Measurements from ENCODE around the gene ACOT8.
A peak's percentile ranks its signal among the peaks of the same experiment; 100 is the strongest.
"Not testable (repeated sequence)": the region's sequence is repeated elsewhere in the genome, so short reads cannot be mapped to it uniquely, and the experiment has no call there.

Gene ACOT8

DNA sequence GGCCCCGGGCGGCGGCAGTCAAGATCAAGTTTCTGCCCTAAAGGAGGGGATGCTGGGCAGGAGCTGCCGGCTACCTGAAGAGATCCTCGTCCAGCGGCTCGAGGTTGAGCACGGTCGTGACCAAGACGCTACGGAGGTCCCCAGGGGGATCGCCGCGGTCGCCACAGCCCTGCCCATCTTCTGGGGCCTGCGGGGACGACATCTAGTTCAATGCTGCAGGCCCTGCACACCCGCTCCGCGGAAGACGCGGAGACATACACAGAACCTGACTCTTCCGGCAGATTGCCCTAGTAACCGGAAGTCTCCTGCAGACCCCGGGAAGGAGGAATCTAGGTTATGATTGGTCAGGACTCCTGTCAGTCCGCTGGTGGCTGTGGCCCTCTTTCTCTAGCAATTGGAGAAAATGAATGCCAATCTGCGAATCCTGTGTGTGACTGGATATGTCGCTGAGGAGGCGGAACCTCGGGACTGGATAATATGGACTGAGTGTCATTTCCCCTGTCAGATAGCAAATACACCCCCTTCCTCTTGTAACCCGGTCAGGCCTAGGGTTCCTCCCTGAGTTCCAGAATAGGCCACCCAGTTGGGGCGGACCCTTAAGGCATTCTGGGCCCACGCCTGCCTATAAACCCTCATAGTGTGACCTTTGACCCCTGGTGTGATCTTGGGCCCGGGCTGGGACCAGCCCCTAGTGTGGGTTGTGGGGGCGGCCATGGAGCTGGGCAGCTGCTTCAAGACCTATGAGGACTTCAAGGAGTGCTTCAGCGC is at the start of gene ACOT8, which contains the start of gene ZSWIM3:
TSS of gene ACOT8 (minus strand) at position 279 of the 768 bp plus-strand sequence. CDS start at position 202, 77 bp downstream.
TSS of gene ZSWIM3 (plus strand) at position 501 of the 768 bp plus-strand sequence. CDS start at position 713, 212 bp downstream.
- peak; percentile 100 for DNase-seq

DNA sequence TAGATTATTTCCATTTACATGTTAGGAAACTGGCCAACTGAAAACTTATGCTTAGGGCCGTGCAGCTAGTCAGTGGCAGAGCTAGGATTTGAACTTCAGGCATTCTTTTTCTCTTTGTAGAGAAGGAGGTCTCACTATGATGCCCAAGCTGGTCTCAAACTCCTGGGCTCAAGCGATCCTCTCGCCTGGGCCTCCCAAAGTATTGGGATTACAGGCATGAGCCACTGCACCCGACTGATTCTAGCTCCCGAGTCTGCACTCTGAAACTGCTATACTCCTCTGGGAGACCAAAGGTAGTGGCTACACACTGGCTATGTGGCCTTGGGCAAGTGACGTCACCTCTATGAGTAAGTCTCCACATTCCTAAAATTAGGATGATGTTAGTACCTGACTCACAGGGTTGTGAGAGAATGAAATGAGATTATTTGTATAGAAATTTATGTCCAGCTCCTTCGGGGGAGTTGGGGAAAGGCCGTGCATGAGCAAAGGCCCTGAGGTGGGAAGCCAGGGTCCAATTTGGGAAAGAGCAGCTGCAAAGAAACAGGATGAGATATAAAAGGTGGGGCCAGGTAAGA is 48.4 kb upstream of the ACOT8 start:
- DNase-seq = no peak

DNA sequence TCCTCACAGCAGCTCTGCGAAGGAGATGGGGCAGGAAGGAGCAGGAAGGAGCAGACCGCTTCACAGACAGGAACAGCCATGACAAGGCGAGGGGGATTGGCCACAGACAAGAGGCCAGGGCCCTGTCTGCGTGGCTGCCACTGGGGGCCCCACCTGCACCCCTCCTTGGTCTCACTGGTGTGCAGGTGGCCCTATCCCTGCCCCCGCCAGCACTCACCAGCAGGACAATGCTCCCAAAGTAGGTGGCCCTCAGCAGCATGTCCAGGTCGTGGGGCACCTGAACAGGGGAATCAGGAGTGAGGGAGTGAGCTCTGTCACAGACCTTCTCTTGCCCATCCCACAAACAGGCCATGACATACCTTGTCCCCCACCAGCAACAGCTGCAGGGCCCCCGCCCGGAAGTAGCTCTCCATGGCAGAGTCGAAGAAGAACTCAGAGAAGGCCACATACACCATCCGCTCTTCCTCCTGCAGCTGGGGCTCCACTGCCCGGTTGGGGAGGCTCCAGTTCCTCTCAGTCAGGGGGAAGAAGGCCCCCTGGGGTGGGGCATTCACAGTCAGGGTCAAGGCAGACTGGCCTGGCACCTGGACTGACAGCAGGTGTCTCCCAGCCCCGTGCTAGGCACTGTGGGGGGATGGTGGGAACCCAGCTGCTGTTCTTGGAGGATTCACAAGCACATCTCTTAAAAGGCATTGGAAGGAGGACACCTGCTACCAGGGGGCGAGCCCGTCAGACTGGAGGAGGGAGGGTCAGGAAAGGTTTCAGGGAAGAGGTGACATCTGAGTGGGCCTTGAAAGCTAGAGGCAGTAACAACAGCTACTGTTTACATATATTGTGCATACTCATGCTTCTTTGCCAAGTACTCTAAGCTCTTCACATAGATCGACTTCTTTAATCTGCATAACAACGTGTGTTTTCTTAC is 47.7 kb upstream of the ACOT8 start:
- DNase-seq = no peak

DNA sequence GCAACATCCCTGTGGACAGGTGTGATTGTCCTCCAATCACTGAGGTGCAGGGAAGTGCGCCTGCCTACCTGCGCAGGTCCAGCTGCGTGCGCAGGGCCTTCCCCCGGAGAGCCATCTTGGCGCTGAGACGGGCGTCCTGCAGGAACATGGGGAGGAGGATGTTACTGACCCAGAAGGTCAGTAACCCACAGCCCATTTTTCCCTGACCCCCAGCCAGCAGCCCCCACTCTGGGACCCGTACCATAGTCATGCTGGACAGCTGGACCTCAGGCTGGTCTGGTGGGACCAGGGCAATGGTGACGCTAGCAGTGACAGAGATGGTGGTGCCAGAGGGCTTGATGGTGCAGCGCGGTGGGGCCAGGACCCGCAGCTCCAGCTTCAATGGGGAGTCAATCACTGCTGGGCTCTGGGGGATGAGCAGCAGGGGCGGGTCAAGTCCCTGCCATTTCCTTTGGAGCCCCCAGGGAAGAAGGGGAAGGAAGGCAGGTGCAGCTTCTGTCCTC is 45.1 kb upstream of the ACOT8 start:
- DNase-seq = no peak

DNA sequence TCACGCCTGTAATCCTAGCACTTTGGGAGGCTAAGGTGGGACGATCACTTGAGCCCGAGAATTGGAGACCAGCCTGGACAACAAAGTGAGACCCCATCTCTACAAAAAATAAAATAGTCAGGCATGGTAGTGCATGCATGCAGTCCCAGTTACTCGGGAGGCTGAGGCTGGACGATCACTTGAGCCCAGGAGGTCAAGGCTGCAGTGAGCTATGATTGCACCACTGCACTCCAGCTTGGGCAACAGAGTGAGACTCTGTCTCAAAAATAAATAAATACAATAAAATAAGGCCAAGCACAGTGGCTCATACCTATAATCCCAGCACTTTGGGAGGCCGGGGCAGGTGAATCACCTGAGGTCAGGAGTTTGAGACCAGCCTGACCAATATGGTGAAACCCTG is 44.1 kb upstream of the ACOT8 start:
- DNase-seq = not testable (repeated sequence)

DNA sequence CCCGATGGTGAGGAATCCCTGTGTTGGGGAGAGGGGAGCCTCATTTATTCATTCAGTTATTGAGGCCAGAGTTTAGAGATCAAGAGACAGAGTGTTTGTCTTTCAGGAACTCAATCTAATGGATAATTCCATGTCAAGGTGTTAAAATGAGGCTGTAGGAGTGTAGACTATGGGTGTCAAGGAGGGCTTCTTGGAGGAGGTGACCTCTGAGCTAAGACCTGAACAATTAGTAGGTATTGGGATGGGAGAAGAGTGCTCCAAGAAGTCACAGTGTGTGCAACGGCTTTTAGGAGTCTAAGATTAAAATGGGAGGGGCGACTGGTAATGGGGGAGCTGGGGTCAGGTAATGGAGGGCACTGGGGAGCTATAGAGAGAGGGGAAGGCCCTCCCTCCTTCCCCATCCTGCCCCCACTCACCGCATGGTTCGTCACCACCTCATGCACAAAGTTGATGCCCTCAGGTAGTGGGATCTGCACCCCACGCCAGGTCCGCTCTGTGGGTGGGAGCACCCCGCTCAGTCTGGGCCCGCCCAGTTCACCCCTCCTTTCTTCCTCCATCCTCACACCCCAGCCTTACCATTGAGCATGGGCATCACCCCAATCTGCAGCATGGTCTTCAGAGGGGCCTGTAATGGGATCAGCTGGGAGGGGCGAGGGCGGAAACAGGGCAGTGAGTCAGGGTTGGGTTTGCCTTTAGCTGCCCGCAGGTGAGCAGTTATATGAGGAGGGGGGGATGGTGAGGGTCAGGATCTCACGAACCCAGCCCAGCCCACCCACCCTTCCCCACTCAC is 42.0 kb upstream of the ACOT8 start:
- no peak for DNase-seq

DNA sequence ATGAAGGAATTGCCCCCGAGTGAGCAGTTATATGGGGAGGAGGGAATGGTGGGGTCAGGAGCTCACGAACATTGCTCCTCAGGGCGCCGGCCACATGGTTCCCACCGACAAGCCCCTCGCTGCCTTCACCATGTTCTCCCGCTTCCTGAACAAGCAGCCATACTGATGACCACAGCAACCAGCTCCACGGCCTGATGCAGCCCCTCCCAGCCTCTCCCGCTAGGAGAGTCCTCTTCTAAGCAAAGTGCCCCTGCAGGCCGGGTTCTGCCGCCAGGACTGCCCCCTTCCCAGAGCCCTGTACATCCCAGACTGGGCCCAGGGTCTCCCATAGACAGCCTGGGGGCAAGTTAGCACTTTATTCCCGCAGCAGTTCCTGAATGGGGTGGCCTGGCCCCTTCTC is 41.1 kb upstream of the ACOT8 start:
- DNase-seq = no peak

DNA sequence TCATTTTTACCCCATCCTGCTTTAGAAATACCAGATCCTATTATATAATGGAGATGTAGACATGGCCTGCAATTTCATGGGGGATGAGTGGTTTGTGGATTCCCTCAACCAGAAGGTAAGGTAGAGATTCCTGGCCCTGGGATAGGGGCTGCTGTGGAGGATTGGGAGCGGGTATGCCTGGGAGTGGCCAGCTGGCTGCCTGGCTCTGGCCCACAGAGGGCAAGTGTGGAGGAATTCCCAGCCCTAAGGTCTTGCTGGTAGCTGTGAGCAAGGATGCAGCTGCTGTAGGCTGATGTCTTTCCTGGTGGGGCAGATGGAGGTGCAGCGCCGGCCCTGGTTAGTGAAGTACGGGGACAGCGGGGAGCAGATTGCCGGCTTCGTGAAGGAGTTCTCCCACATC is 40.5 kb upstream of the ACOT8 start:
- no peak for DNase-seq

DNA sequence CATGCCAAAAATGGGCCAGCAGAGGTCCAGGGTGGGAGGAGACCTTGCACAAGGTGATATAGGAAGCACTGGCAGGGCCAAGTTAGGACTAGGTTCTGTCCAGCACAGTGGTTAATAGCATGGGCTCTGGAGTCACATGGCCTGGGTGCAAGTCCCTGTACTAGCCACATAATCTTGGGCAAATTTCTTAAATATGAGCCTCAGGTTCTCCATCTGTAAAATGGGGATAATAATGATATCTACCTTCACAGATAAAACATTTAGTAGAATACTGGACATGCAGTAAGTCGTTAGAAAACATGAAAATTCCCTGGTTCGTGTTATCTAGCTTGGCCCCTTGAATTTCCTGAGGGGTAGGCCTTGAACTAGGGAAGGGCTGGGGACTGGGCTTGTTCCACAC is 40.1 kb upstream of the ACOT8 start:
- no peak for DNase-seq

DNA sequence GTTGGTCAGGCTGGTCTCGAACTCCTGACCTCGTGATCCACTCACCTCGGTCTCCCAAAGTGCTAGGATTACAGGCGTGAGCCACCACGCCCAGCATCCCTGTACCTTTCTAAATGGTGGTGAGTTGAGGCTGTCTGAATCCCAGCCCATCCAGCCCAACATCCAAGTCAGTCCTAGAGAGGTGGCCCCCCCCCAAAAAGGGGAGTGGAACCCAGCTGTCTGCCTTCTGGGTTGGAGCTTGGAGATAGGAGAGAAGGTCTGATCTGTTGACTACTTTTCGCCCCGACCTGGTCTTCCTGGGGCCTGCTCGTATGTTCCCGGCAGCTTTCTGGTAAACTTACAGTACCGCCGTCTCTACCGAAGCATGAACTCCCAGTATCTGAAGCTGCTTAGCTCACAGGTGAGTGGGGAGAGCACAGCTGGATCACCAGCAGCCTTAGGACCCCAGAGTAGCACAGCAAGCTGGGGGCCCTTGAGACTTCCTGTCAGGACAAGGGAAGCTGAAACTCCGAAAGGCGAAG is 39.5 kb upstream of the ACOT8 start:
- DNase-seq = no peak

DNA sequence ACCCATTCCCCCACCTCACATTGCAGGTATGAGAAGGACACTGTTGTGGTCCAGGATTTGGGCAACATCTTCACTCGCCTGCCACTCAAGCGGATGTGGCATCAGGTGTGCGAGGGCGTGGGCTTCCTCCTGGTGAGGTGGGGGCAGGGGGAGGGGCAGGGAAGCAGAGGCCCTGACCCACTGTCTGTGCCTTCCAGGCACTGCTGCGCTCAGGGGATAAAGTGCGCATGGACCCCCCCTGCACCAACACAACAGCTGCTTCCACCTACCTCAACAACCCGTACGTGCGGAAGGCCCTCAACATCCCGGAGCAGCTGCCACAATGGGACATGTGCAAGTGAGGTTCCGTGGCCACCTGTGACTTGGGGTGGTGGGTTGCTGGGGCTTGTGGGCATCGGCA is 37.6 kb upstream of the ACOT8 start:
- DNase-seq = no peak

DNA sequence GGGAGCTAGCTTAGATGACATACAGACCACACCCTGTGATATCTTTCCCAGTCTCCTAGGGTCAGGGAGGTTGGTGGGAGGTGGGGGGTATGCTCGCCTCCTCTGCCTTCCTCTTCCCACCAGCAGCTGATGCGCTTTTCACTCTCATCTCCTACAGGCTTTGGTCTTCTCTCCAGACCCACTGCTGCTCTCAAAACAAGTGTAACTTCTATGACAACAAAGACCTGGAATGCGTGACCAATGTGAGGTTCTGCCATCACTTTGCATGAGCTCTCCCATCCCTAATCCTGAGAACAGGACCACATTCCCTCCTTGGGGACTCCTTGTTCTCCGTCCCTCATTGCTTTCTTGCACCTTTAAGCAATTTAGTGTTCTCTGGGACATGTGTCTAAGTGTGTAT is 36.6 kb upstream of the ACOT8 start:
- DNase-seq = no peak

DNA sequence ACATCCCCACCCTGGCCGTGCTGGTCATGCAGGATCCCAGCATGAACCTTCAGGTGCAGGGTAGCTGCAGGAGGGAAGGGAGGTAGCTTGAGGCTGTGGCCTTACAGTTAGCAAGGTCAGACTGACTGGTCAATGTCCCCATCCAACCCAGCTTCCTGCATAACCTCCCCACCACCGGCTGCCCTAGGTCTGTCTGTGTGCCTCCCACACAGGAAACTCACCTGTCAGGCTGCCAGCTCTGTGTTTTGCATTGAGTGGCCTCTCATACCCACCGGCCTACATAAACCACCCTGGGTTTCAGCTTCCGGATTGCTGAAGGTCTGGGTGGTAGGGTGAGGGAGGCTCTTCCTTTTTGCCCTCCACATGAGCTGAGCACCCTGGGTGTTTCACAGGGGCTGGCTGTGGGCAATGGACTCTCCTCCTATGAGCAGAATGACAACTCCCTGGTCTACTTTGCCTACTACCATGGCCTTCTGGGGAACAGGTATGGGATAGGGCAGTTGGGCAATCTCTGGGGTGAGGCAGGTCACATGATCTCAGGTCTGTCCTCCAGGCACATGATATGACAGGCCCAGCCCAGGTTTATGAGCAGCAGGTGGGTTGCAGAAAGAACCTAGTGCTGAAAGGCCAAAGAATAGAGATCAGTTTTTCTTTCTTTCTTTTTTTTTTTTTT is 35.8 kb upstream of the ACOT8 start:
- DNase-seq = no peak

DNA sequence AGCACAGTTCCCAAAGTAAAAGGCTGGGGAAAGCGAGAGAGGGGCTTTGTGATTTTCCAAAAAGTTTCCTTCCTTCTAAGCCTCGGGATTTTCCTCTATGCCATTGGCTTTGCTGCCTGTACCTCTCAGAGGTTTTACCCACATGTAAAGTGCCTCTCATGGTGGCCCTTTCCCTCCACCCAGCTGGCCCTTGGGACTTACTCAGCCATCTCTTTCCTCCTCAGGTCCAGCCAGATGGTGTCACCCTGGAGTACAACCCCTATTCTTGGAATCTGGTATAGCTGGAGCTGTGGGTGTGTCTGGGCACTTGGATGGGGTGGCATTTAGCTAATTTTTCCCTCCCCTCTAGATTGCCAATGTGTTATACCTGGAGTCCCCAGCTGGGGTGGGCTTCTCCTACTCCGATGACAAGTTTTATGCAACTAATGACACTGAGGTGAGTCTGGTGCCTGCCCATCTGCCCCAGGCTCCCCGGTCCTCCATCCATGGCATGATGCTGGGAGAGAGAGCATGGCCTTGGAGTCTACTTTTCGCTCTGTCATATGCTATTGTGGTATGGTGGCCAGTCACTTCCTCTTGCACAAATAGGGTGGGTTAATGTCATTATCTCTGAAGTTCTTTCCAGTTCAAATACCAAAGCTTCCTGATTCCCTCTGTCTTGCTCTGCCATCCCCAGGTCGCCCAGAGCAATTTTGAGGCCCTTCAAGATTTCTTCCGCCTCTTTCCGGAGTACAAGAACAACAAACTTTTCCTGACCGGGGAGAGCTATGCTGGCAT is 35.0 kb upstream of the ACOT8 start:
- DNase-seq = peak; percentile 51

DNA sequence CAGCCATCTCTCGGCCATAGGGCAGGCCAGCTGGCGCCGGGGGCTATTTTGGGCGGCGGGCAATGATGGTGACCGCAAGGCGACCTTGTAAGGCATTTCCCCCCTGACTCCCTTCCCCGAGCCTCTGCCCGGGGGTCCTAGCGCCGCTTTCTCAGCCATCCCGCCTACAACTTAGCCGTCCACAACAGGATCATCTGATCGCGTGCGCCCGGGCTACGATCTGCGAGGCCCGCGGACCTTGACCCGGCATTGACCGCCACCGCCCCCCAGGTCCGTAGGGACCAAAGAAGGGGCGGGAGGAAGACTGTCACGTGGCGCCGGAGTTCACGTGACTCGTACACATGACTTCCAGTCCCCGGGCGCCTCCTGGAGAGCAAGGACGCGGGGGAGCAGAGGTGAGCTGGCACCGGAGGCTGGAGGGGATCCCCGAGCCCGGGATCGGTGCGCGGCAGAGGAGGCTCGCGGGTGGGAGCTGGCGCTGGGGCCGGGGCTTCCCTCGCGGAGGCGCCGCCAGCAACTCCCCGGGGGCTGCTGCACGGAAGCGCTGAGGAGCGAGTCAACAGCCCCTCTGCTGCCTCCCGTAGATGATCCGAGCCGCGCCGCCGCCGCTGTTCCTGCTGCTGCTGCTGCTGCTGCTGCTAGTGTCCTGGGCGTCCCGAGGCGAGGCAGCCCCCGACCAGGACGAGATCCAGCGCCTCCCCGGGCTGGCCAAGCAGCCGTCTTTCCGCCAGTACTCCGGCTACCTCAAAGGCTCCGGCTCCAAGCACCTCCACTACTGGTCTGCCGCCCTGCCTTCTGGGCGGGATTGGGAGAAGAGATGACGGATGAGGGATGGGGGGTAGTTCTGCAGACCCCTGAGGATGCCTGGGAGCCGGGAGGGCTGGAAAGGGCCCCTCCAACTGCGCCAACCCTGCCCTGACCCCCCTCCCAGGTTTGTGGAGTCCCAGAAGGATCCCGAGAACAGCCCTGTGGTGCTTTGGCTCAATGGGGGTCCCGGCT is 34.1 kb upstream of the ACOT8 start, which contains the start of the genes CTSA and NEURL2:
TSS of gene CTSA (plus strand) at position 351 of the 999 bp plus-strand sequence. CDS start at position 585, 234 bp downstream.
TSS of gene NEURL2 (minus strand) at position 224 of the 999 bp plus-strand sequence. CDS start at position 7, 217 bp downstream.
- DNase-seq = peak; percentile 90

DNA sequence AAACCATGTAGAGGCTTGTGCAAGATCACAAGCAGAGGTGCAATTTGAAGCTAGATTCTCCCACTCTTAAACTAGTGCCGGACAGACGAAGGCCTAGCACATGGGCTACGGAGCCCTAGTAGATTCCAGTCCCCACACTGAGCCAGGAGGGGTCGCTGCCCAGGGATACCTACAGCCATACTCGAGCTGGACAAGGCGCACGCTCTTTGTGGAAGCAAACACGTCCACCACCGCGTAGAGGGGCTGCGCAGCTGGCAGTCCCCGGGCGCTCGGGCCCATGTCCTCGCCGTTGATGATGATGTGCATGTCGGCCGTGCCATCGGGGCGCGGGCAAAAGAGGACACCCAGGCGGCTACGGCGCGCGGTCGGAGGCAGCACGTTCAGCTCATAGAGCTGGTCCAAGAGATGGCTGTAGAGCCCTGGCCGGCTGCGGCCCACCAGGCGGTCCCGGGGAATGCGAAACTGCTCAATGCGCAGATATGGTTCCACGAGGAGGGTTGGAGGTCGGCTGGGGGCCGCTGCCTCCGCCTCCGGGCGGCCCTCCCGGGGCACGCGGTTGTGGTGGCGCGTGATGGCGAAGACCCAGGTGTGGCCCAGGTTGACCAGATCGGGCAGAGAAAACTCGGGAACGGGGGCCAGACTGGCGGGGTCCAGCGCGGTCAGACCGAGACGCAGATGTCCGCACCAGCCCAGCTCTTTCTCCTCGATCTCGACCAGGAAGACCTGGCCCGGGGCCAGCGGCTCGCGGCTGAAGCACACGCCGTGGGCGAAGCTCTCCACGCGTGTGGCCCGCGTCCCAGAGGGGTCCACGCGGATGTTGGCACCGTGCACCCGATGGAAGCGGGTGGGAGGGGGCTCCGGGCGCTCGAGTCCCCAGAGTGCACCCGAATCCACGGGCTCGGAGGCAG is 33.1 kb upstream of the ACOT8 start:
- DNase-seq = peak; percentile 84

DNA sequence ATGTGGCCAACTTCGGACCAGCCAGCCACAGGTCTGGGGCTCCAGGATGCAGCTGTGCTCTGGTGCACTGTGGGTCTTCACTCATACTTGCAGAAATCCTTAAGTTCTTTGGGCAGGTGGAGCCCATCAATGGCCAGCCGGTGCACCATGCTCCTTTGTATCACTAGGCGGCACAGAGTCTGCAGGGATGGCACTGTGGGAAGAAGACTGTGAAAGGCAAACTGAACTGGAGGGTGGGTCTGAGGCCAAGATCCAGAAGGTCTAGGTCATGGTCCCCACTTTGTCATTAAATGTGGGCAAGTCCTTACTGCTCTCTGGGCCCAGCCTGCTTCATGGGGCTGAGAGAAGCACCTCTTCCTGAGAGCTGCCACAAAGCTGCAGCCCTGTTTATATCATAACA is 31.5 kb upstream of the ACOT8 start:
- no peak for DNase-seq

DNA sequence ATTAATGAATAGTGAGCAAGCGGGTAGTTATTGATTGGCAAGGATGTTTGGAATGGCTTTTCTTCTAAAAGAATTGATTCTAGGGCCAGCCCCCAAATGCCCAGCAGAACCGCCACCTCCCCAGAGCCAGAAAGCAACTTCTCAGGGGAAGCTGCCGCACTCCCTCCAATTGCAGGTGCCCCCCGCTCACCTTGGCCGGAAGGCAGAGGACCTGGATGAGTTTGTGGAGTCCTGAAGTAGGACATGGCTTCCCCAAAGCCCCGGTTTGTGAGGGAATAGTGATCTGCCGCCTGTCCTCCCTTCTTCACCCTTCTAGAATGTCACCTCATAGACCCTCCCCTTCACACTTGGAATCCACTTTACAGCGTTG is 30.1 kb upstream of the ACOT8 start, which contains the start of gene SPATA25:
TSS of gene SPATA25 (minus strand) at position 277 of the 370 bp plus-strand sequence. CDS start at position 245, 32 bp downstream.
- no peak for DNase-seq

Data from hematopoietic multipotent progenitor cell treated with erythropoietin and hydrocortisone succinate and interleukin-3 and kit ligand, for 8 days (in vitro differentiated cells).